ENCODE data around the gene NGRN.

GRCh38 chr15:90294601-90295269, 29.3 kb downstream of the NGRN start:
- TF ChIP-seq CTCF (IDR thresholded peaks at IDR 0.05) (no peak), POLR2A (IDR thresholded peaks at IDR 0.05) (no peak)

Measured in right lobe of liver (tissue), 4 donors.